HG02610 (cell line): ENCODE data around the gene HRG.
"Not testable (repeated sequence)": the region's sequence is repeated elsewhere in the genome, so short reads cannot be mapped to it uniquely, and the experiment has no call there.

Experiments
- ATAC-seq: cut with Tn5 transposase; IDR thresholded peaks from one replicate; pipeline ENCODE4 v1.9.1; 2021; ENCODE audit warnings: mild to moderate bottlenecking, moderate library complexity; ENCODE audit not compliant: unreplicated experiment

HRG gene

GRCh38 chr3:186671051-186671450 lies 5.2 kb downstream of the HRG start:
- no peak for ATAC-seq

- no peak for ATAC-seq
Measured at GRCh38 chr3:186678604-186679003, 12.8 kb downstream of the HRG start.

GRCh38 chr3:186679151-186679550 lies 13.3 kb downstream of the HRG start:
- no peak for ATAC-seq

- no peak for ATAC-seq
Measured at GRCh38 chr3:186680869-186681268, 15.1 kb downstream of the HRG start.

- ATAC-seq = no peak
Measured at GRCh38 chr3:186682812-186683211, 17.0 kb downstream of the HRG start.

GRCh38 chr3:186683979-186684378 lies 18.2 kb downstream of the HRG start:
- no peak for ATAC-seq

GRCh38 chr3:186686475-186686874 lies 20.7 kb downstream of the HRG start:
- not testable (repeated sequence) for ATAC-seq

- no peak for ATAC-seq
Measured at GRCh38 chr3:186687120-186687651, 21.4 kb downstream of the HRG start.

- ATAC-seq = not testable (repeated sequence)
Measured at GRCh38 chr3:186690304-186690703, 24.5 kb downstream of the HRG start.

- ATAC-seq = no peak
Measured at GRCh38 chr3:186691676-186692075, 25.9 kb downstream of the HRG start.

GRCh38 chr3:186693843-186694242 lies 28.0 kb downstream of the HRG start:
- ATAC-seq = no peak

- ATAC-seq = no peak
Measured at GRCh38 chr3:186694288-186695032, 28.6 kb downstream of the HRG start.

- no peak for ATAC-seq
Measured at GRCh38 chr3:186696522-186696921, 30.7 kb downstream of the HRG start.

GRCh38 chr3:186697510-186697909 lies 31.7 kb downstream of the HRG start:
- ATAC-seq = no peak

- peak; percentile 90 for ATAC-seq
Measured at GRCh38 chr3:186700267-186700666, 34.5 kb downstream of the HRG start.

GRCh38 chr3:186702451-186702850 lies 36.6 kb downstream of the HRG start:
- ATAC-seq = not testable (repeated sequence)

- peak; percentile 92 for ATAC-seq
Measured at GRCh38 chr3:186705882-186706780, 40.3 kb downstream of the HRG start.

- ATAC-seq = no peak
Measured at GRCh38 chr3:186708983-186709679, 43.3 kb downstream of the HRG start.

GRCh38 chr3:186710694-186711093 lies 44.9 kb downstream of the HRG start:
- ATAC-seq = not testable (repeated sequence)

- no peak for ATAC-seq
Measured at GRCh38 chr3:186713499-186713898, 47.7 kb downstream of the HRG start.

- no peak for ATAC-seq
Measured at GRCh38 chr3:186717039-186717457, 51.2 kb downstream of the HRG start, which contains the start of gene KNG1. Gene KNG1, plus strand, starts transcription at chr3:186717359. Its CDS starts 184 bp downstream, at chr3:186717543.
